ENCODE measurements around the gene XPC. TPM values are rescaled to one million over a fixed set of nuclear protein-coding genes. Genes with fewer than 3 reads are reported as not detected.

Gene XPC
- total RNA-seq, 2 experiments from 2014 or later: 28.9 to 30.1 TPM

DNA sequence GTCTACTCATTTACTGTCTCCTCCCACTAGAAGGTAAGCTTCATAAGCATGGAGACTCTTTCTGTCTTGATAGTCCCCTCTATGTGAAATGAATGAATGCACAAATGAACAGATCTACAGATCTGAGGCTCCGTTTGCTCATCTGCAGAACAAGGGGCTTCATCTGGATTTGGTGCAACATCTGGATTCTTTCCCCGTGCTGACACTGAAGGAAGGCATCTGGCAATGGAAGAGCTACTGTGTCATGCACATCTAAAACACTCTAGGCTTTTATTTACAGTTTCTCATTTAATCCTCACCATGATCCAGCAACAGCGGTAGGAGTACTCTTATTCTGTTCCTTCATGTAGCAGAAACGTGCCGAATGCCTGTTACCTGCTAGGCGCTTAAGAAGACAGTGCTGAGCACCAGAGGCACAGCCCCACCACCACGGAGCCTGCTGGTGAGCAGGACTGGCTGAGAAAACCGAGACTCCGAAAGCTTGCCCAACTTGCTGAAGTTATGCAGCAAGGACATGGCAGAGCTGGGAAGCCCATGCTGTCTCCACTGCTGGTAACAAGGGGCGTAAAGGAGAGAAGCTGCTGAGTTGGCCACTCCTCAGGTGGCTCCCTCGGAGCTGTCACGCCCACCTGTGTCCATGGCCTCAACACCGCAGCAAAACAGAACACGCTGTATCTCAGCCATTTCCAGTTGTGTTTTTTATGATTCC is 31.3 kb upstream of the XPC start:
- CTCF ChIA-PET: interaction anchor here (0.7 kb wide), 1 partner anchor 1280 kb away, joined by 7 read pairs; no protein-coding TSS in a partner anchor
- POLR2A ChIA-PET: no interaction called here

DNA sequence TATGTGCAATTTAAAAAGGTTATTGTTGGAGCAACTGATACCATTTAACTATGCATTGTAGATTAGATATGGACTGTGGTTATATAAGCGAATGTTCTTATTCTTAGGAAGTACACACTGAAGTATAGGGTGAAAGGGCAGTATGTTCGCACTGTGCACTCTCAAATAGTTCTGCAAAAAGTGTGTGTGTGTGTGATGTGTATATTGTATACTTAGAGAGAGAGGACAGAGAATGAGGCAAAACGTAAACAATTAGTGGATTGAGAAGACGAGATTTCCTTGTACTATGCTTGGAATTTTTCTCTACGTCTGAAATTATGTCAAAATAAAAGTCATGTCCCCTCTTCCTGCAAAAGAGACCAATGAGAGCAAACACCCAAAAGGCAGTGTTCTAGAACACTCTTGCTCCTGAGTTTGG is 30.6 kb upstream of the XPC start:
- ChIA-PET CTCF (no interaction called here), POLR2A (no interaction called here)

DNA sequence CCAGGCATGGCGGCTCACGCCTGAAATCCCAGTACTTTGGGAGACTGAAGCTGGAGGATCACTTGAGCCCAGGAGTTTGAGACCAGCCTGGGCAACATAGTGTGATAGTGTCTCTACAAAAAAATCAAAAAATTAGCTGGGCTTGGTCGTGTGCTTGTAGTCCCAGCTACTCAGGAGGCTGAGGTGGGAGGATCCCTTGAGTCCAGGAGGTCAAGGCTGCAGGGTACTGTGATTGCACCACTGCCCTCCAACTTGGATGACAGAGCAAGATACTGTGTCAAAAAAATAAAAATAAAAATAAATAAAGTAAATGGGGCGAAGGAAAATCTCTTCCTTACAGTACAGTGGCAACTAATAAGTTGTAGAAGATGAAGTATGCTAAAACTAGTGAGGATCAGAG is 29.8 kb upstream of the XPC start:
- ChIA-PET POLR2A (no interaction called here), CTCF (no interaction called here)

DNA sequence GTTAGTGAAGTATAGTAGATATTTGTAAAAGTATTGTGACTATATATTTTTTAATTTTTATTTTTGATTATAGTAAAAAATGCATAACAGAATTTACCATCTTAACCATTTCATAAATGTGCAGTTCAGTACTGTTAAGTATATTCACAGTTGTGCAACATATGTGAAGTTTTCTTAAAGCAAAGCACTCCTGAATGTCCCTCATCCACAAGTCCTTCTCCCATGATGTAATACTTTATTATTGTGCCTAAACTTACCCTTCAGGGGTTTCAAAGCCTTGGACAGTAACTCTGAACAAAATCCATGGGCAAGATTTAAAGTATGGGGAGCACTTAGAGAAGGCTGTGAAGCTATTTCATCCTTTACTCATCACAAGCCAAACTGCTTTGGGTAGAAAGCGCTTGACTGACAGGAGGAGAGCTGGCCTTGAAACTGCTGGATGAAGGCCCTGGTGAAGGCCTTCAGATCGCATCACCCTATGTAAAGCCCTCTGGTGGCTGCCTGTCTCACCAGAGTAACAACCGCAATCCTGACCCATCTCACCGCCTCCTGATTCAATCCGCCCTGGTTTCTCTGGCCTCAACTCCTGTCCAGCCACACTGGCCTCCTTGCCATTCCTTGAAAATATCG is 28.3 kb upstream of the XPC start:
- ChIA-PET CTCF (no interaction called here), POLR2A (no interaction called here)

DNA sequence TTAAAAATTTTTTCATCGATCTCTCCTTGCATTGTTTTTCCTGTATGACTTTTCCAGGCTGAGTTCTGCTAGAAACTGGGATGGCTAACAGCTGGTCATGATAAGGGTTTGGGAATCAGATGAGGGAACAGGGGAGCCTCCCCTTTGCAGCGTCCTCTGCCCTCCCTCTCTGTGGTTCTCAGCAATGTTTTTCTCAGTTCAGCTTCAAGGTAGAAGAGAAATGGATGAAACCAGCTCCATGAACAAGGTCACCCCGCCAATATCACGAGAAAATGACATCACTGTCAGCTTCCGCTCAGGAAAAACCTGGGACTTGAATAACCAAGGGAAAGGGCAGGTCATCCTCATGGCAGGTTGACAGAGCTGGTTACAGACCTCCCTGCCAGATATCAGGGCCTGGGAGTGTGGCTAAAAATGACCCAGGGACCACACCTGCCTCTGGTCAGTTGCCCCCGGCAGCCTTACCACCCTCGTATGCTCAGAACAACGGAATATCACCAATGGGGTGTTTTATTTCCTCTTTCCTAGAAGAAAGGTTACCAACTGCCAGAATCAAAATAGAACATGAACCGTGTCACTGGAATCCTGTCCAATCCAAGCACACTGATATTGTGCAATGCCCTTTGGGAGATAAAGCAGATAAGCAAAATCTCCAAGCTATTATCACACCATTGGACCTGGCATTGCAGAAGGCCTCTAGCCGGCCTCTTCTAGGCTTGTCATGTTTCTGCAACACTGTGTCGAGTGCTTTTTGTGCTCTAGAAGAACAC is 26.3 kb upstream of the XPC start:
- CTCF ChIA-PET: interaction anchor here (1.2 to 2.0 kb wide), 5 partner anchors 8 to 717 kb away, joined by 4 to 7 read pairs (median 5); no protein-coding TSS in a partner anchor
- POLR2A ChIA-PET: interaction anchor here (0.6 kb wide), 1 partner anchor 241 kb away, joined by 3 read pairs; no protein-coding TSS in a partner anchor

DNA sequence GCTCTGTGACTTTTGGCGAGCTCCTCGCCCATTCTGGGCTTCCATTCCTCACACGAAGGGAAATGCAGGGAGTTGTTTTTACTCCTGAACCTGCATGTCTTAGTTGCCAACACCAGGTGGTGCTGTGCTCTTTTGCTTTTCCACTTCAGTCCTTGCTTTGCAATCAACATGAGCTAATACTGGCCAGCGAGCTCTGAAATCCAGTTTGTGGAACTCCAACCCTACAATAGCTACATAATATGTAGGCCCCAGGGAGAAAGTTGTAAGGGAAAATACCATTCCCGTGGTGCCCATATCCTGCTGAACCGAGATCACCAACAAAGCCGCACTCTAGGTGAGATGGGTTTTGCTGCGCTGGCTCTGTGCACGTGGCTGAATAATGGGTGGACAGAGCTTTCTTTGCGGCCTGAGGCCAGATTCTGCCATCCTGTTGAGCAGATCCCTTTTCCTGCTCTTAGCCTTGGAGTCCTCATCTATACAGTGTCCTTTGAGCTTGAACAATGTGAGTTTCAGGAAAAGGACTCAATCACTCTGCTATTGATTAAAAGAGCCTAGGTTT is 25.2 kb upstream of the XPC start:
- POLR2A ChIA-PET: interaction anchor here (0.8 to 1.2 kb wide), 2 partner anchors 28 to 159 kb away, joined by 3 read pairs; no protein-coding TSS in a partner anchor
- CTCF ChIA-PET: interaction anchor here (0.7 to 2.0 kb wide), 13 partner anchors 9 to 718 kb away, joined by 3 to 7 read pairs (median 4); no protein-coding TSS in a partner anchor

DNA sequence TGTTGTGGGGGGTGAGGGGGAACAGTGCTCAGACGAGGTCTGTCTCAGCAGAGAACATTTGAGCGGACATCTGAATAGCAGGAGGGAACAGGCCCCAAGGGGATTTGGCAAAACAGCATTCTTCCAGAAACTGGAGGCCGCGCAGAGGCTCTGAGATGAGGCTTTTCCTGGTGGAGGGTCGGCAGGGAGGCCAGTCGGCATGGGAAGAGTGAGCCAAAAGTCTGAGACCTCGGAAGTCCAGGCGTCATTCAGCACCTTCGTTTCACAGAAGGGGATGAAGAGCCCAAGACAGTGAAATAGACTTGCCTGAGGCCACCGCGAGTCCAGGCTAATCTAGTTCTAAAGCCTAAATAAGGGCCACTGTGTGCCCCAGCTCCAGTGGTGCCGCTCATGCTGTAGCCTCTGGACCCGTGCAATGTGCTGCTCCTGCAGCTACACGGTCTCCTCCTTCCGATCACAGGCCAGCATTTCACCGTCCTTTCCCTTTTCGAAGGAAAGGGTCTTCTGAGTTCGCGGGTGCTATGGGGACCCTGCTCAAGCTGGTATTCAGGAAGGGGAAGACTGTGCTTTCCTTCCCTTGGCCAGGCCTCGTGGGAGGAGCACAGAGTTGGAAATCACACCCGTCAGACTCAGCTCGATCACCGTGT is 24.6 kb upstream of the XPC start:
- ChIA-PET POLR2A (interaction anchor here (0.8 to 1.2 kb wide), 2 partner anchors 29 to 160 kb away, joined by 3 read pairs; no protein-coding TSS in a partner anchor), CTCF (interaction anchor here (0.7 to 2.0 kb wide), 13 partner anchors 10 to 1753 kb away, joined by 3 to 7 read pairs (median 4); no protein-coding TSS in a partner anchor)

DNA sequence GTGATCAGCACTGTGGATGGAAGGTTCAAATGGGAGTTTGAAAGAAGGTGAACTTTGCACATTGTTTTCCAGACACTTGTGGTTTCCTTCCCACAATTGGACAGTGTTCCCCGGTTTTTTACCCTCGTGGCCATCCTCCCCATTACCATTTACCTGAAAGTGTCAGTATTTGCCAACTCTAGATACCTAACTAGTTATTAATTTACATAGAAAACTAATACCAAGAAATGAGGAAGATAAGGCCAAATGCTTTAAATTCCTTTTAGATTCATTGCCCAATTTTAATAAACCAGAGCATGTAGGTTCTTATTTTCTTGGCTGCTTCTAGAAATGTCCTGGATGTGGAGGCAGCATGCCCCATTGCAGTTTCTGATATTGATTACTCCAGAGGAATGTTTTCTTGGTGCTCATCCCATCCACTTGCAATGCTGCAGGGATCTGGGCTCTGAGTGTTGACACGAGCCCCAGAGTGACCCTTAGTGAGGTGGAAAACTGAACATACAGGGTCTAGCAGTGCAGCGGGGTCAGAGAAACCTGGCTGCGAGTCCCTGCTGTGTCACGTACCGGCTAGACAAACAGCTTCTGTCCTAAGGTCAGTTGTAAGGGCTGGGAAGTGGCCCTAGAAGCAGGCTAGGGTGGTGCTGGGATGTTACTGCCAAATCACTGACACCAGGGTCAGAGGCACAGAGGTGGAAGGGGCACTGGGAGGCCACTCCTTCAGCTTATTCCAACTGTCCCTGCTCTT is 23.7 kb upstream of the XPC start:
- ChIA-PET CTCF (interaction anchor here (0.7 kb wide), 1 partner anchor 1754 kb away, joined by 3 read pairs; no protein-coding TSS in a partner anchor), POLR2A (no interaction called here)

DNA sequence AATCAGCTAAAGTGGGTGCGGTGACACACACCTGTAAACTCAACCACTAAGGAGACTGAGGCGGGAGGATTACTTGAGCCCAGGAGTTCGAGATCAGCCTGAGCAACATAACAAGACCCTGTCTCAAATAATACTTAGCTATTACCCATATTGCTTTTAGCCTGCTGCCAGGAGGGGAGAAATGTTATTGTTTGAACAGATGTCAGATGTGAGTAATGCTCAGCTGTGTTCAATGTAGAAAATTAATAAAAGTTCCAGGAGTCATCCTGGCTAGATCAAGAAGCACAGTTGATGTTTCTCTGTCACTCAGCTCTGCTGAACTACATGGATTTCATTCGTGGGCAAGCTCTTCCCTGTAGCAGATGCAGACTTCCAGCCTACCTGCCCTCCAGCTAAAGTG is 22.4 kb upstream of the XPC start:
- CTCF ChIA-PET: no interaction called here
- POLR2A ChIA-PET: interaction anchor here (0.6 kb wide), 1 partner anchor 179 kb away, joined by 6 read pairs; no protein-coding TSS in a partner anchor

DNA sequence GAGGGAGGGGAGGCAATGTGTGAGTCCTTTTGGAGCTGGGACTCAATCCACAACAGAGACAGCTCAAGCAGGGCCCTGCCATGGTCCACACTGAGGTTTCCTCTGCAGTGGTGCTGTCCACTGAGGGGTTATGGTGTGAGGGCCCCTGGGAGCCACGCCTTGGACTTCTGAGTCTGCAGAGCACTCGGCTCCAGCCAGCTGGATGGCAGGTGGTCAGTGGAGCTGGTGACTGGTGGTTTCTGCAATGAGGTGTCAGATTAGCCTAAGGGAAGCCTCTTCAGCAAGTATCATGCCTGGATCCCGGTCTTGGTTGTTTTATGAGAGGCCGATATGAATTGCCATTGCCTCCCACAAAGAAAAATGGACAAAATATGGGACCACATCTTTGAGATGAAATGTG is 21.9 kb upstream of the XPC start:
- ChIA-PET POLR2A (interaction anchor here (0.6 kb wide), 2 partner anchors 21 to 180 kb away, joined by 3 to 6 read pairs; no protein-coding TSS in a partner anchor), CTCF (no interaction called here)

DNA sequence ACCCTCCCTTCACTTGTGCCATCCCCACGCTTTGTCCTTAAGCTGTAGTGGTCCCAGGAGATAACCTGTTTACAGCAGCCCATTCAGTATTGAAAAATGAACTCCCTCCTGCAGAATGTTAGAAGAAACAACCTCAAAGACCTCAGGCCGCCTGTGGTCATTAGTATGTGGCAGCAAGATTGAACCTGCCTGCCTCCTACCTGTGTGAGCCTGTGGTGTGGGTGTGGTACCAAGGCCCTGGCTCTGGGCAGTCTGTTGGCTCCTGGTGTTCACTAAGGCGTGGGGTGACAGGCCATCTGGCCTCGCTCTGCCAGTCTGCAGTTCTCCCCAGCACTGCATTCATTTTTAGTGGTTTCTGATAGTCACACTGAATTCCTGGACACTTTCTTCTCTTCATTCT is 21.2 kb upstream of the XPC start:
- ChIA-PET POLR2A (interaction anchor here (0.6 kb wide), 1 partner anchor 20 kb away, joined by 3 read pairs; no protein-coding TSS in a partner anchor), CTCF (no interaction called here)

DNA sequence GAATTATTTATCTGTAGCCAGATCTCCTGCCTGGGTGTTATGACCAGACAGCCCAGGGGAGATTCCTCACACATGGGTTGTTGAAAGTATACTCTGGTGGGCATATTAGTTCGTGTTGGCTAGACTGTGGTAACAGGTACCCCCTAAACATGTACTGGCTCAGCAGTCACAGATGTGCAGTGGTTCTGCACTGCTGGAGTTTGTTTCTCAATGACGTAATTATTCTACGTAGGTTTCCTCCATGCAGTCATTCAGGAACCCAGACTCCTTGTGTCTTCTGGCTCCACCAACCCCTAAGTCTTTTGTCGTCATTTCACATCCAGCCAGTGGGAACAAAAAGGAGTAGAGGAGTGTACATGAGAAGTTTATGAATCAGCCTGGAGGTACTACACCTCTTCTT is 16.5 kb upstream of the XPC start:
- ChIA-PET CTCF (no interaction called here), POLR2A (no interaction called here)

DNA sequence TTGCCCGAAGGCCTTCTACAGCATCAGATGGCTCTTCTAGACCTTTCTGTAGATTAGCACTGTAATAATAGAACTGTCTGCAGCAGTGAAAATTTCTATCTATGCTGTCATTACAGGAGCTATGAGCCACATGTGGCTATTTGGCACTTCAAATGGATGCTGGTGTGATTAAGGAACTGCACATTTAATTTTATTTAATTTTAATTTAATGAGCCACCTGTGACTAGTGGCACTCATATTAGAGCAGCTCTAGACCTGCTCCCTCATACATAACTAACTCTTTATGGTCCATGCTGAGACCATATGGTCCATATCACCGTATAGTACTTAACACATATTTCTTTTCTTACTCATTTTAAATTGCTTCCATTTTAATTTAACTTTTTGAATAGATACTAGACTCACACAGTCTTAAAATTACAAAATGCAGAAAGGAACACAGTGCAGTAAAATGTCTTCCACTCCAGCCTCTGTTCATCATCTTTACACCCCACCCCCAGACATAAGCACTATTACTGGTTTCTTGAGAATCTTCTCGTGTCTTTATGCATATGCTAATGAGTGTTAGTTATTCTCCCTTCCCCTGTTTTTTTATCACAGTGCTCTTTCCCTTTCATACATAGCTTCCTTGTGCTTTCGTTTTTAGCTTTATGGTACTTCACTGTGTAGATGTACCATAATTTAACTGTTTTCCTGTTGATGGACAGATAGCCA is 9.8 kb upstream of the XPC start:
- CTCF ChIA-PET: interaction anchor here (1.9 kb wide), 1 partner anchor 15 kb away, joined by 4 read pairs; no protein-coding TSS in a partner anchor
- POLR2A ChIA-PET: interaction anchor here (1.1 kb wide), 1 partner anchor 10 kb away, joined by 4 read pairs; the partner anchor contains the start of genes LSM3 and XPC

DNA sequence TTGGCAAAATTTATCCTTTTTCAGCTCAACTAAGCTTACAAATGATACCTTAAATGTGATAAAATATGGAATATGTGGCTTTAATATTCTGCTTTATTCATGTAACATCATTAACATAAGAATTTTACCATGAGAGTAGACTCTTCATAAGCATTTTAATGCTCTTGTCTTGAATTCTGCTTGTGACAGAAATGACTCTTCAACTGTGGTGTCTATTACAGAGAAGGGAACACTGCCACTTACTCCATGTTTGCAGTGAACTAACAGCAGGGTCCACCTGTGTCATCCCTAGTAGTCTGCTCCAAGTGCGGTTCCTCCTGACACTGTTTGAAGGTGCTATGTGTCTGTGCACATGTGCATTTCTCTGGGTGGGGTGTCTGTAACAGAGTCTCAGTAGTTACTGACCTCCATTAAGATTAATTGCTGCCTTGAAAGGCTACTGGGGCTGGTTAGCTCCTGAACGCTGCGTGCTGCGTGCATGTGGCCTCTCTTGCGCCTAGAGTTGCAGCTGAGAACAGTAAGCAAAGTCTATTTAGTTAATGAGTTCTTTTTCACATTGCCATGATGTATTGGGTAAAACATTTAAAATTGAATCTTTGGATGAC is 8.6 kb upstream of the XPC start:
- ChIA-PET POLR2A (no interaction called here), CTCF (no interaction called here)

DNA sequence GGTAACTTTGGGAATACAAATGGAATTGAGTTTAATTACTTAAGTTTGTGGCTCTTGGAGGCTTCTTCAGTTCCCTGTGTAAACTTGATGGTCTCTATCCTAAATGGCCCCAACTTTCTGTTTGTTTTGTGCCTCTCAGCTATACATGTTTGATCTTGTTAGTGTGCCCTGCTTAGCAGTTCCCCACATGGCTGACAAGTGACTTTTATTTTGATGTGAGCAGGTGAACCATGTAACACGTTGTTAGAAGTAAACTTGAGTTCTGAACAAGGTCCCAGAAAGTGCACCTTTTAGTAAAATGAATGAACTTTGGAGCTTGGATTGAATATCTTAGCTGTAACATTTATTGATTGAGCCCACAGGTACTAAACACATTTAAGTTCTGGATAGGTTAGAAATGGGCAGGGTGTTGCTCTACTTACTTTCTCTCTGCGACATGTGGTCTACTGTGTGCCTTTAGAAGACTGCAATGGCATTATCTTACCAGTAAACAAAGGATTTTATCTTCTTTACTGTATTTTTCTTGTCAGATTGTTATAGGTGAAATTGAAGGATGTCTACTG is 4.7 kb upstream of the XPC start:
- POLR2A ChIA-PET: no interaction called here
- CTCF ChIA-PET: no interaction called here

DNA sequence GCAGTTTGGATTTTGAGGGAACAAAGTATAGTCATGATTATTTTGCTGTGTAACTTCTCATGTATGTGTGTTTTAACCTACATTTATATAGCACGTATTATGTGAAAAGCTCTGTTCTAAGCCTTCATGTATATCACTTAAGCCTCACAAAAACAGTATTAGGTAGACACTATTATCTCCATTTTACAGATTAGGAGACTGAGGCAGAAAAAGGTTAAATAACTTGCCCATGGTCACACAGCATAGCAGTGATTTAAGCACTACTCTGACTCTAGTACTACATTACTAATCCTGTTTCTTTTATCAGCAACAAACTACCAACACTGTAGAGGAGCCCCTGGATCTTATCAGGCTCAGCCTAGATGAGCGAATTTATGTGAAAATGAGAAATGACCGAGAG is 2.9 kb upstream of the XPC start:
- POLR2A ChIA-PET: no interaction called here

DNA sequence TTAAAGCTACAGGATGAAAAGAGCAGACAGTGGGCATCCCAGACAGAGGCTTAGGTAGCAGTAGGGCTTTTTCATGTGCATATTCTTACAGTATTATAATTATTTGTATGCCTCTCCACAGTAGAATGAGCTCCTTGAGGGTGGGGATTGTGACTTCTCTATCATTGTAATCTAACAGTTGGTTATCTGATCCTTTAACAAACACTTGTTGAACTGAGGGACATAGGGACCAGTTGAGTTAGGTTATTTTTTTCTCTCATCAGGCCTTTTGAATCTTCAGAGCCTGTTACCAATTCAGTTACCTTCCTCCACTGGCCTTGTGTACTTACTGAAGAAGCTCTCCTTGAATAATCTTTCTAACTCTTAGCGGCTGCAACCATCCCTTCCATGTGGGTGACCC is 1.4 kb upstream of the XPC start:
- ChIA-PET POLR2A (interaction anchor here (0.6 to 1.6 kb wide), 2 partner anchors 20 to 58 kb away, joined by 3 to 7 read pairs; no protein-coding TSS in a partner anchor), CTCF (interaction anchor here (1.5 to 1.9 kb wide), 2 partner anchors 24 to 36 kb away, joined by 7 to 10 read pairs; no protein-coding TSS in a partner anchor)

More for the DNA sequence above, 2.9 kb upstream of the XPC start:
- CTCF ChIA-PET: interaction anchor here (0.6 kb wide), 1 partner anchor 133 kb away, joined by 3 read pairs; no protein-coding TSS in a partner anchor
